Psoas muscle (tissue), 8 donors: ENCODE measurements around the gene XRRA1. TPM values are rescaled to one million over a fixed set of nuclear protein-coding genes. Genes with fewer than 3 reads are reported as not detected.
"Not testable (repeated sequence)": the region's sequence is repeated elsewhere in the genome, so short reads cannot be mapped to it uniquely, and the experiment has no call there.

Experiments used
- ATAC-seq, 4 donors: fragments of 200-7000 bp; cut with Tn5 transposase; one replicate each; pipeline ENCODE4 v1.9.1; 2020; ENCODE audit warnings: moderate library complexity in 3 of 4, mild to moderate bottlenecking in 2 of 4
- DNase-seq, 2 donors: peaks; one replicate each; pipeline ENCODE4 v3.0.0-alpha.2; 2020
- H3K27ac ChIP-seq: fragments of 200-600 bp; one replicate; pipeline ENCODE4 v1.8.0; 2022
- H3K27me3 ChIP-seq, 3 donors: fragments of 200-600 bp in 1 of 3; one replicate each; pipeline versions ENCODE4 v1.6.1 to v1.8.0; 2013 to 2022; ENCODE audit warnings: low read length in 2 of 3, mild to moderate bottlenecking in 2 of 3, moderate library complexity in 1 of 3; ENCODE audit not compliant: insufficient read depth in 3 of 3
- H3K36me3 ChIP-seq, 2 donors: fragments of 200-600 bp in 1 of 2; one replicate each; pipeline versions ENCODE4 v1.6.1 to v1.8.0; 2013 to 2022; ENCODE audit warnings: low read depth in 1 of 2, mild to moderate bottlenecking in 1 of 2, moderate library complexity in 1 of 2; ENCODE audit not compliant: insufficient read depth in 1 of 2
- H3K4me1 ChIP-seq: fragments of 200-600 bp; one replicate; pipeline ENCODE4 v1.8.0; 2022
- H3K4me3 ChIP-seq: fragments of 200-600 bp; one replicate; pipeline ENCODE4 v1.8.0; 2022; ENCODE audit warnings: mild to moderate bottlenecking
- H3K9me3 ChIP-seq: fragments of 200-600 bp; one replicate; pipeline ENCODE4 v1.8.0; 2022
- CTCF ChIP-seq: fragments of 200-600 bp; IDR thresholded peaks from one replicate; pipeline ENCODE4 v1.8.0; 2022; ENCODE audit warnings: antibody characterized with exemption
- WGBS, 3 donors: extraction: QIAGEN DNeasy Blood & Tissue Kit; methylation state at CpG; one replicate each; pipeline versions ENCODE4 v1.1.6 to v1.1.7; 2013; 5-methylcytosine and 5-hydroxymethylcytosine counted together
- intact Hi-C, 2 donors: fragments of 100-400 bp; cut with DNase I; formaldehyde crosslinking; loops; one replicate each; pipeline versions ENCODE4 v1.11.0 to v1.14.2; 2022
- polyA plus RNA-seq, 3 donors: library from polyadenylated mRNA; stranded (reverse); fragments of 200-250 nt; gene quantifications; one replicate each; pipeline ENCODE4 v1.2.3, GENCODE V29; 2013
- total RNA-seq, 4 donors: library from RNA; stranded (reverse); fragmentation: NEBNext Ultra II Directional in 2 of 4; extraction: Animal tissue kit (Norgen Biotek cat#: 25700) in 2 of 4; gene quantifications; one replicate each; pipeline versions ENCODE4 v1.2.1 to v1.2.4, GENCODE V29; 2021 to 2023
- donor health status: healthy with polysubstance abuse.
- donor health status: DM: no; HTN: no; CAD: no; lungs with moderate emphysema.
- donor health status: Bipolar disorder and iron deficiency.
- donor health status: healthy.
- donor health status: DM: yes; HTN: yes; CAD: no.
- donor health status: DM: no; HTN: no; CAD: no.
- donor health status: DM: no; HTN: no; CAD: no.
- donor health status: DM: yes; HTN: yes; CAD: no.

XRRA1 gene
- total and polyA plus RNA-seq, 7 donors, result 3.1 to 15.1 (median 6.9) TPM

GRCh38 chr11:74966651-74967050 is 17.8 kb upstream of the XRRA1 start:
- 88 to 90% (median 89%) methylated on average over 5 of the region's 5 CpGs for WGBS, 3 donors
- TF ChIP-seq CTCF, result no peak
- intact Hi-C loops, result no loop called here

GRCh38 chr11:74960128-74960527 is 11.2 kb upstream of the XRRA1 start:
- ATAC-seq, H3K4me3 ChIP-seq, H3K27ac ChIP-seq, H3K27me3 ChIP-seq, intact Hi-C loops, H3K9me3 ChIP-seq, DNase-seq: not testable (repeated sequence)
- peaks cover 56% of the 10 kb centered on the region for H3K4me1 ChIP-seq
- 93 to 96% (median 93%) methylated on average over 6 of the region's 6 CpGs for WGBS, 3 donors
- peaks cover 0 to 13% of the 10 kb centered on the region in 2 donors for H3K36me3 ChIP-seq

More at GRCh38 chr11:74966651-74967050, 17.8 kb upstream of the XRRA1 start:
- ATAC-seq (no peak), DNase-seq (no peak)
- Histone ChIP-seq H3K36me3 (peaks cover 0 to 66% of the 10 kb centered on the region in 2 donors), H3K4me3 (no peak overlapping the region), H3K4me1 (peaks cover 16% of the 10 kb centered on the region), H3K27ac (no peak overlapping the region), H3K9me3 (no peaks in the 10 kb centered on the region), H3K27me3 (no peaks in the 10 kb centered on the region)

GRCh38 chr11:74957937-74958629 is 9.2 kb upstream of the XRRA1 start:
- H3K27ac ChIP-seq, result no peak overlapping the region
- intact Hi-C loops, result no loop called here
- no peaks in the 10 kb centered on the region for H3K9me3 ChIP-seq
- peaks cover 0 to 2% of the 10 kb centered on the region in 2 donors for H3K36me3 ChIP-seq
- peaks cover 56% of the 10 kb centered on the region for H3K4me1 ChIP-seq
- TF ChIP-seq CTCF, result no peak
- no peak overlapping the region for H3K4me3 ChIP-seq
- no peaks in the 10 kb centered on the region for H3K27me3 ChIP-seq
- DNase-seq, result no peak
- ATAC-seq, result no peak
- WGBS, 3 donors, result 96 to 100% (median 97%) methylated on average over 1 of the region's 1 CpG

- H3K27ac ChIP-seq, result no peak overlapping the region
- intact Hi-C loops, result no loop called here
- DNase-seq, result no peak
- ATAC-seq, result peak in 2 of 4 donors; percentile 79 to 90
- no peaks in the 10 kb centered on the region for H3K9me3 ChIP-seq
- TF ChIP-seq CTCF, result no peak
- H3K4me1 ChIP-seq, result peaks cover 49% of the 10 kb centered on the region
- H3K36me3 ChIP-seq, result peaks cover 0 to 9% of the 10 kb centered on the region in 2 donors
- H3K27me3 ChIP-seq, result no peaks in the 10 kb centered on the region
- H3K4me3 ChIP-seq, result no peak overlapping the region
- 15 to 36% (median 23%) methylated on average over 4 of the region's 4 CpGs for WGBS, 3 donors
These were observed 7.6 kb upstream of the XRRA1 start for GRCh38 chr11:74956397-74957015.

GRCh38 chr11:74954199-74954598 is 5.3 kb upstream of the XRRA1 start:
- peaks cover 52% of the 10 kb centered on the region for H3K4me1 ChIP-seq
- intact Hi-C loops, result no loop called here

More at GRCh38 chr11:74954199-74954598, 5.3 kb upstream of the XRRA1 start:
- Histone ChIP-seq H3K4me3 (no peak overlapping the region), H3K9me3 (no peaks in the 10 kb centered on the region), H3K27me3 (no peaks in the 10 kb centered on the region), H3K27ac (no peak overlapping the region), H3K36me3 (peaks cover 0 to 9% of the 10 kb centered on the region in 2 donors)
- 69 to 92% (median 90%) methylated on average over 1 of the region's 1 CpG for whole genome bisulfite sequencing, 3 donors
- DNase-seq (no peak), ATAC-seq (no peak)
- TF ChIP-seq CTCF, result no peak
